ENCODE data around the gene KCNE1. TPM values are rescaled to one million over a fixed set of nuclear protein-coding genes. Genes with fewer than 3 reads are reported as not detected.

The KCNE1 gene
- polyA plus RNA-seq (2013, experiment 1 of 2), result 0.21 TPM
- polyA plus RNA-seq (2013, experiment 2 of 2), result 0.24 TPM

- Histone ChIP-seq H3K4ac (ENCODE audit: low read depth, low read length) (no peak within 1 kb of the TSS), H3K4me1 (ENCODE audit: control insufficient read depth, low read depth, low read length) (no peaks in the 10 kb centered on the region), H2BK5ac (ENCODE audit: low read length) (no peak within 1 kb of the TSS), H4K8ac (ENCODE audit: low read depth, low read length) (no peak within 1 kb of the TSS), H2AK5ac (ENCODE audit: low read length) (no peak within 1 kb of the TSS), H3K79me2 (ENCODE audit: control insufficient read depth, insufficient read depth, low read length) (no peaks in the 10 kb centered on the region), H2BK120ac (ENCODE audit: low read depth, low read length) (no peak within 1 kb of the TSS), H3K27ac (ENCODE audit: low read depth, low read length) (no peak within 1 kb of the TSS), H4K5ac (ENCODE audit: low read length) (no peak within 1 kb of the TSS), H3K36me3 (ENCODE audit: control insufficient read depth, insufficient read depth, low read length) (no peaks in the 10 kb centered on the region), H3K56ac (ENCODE audit: low read length) (no peak within 1 kb of the TSS), H3K79me1 (ENCODE audit: low read length) (no peaks in the 10 kb centered on the region), H3K4me2 (ENCODE audit: low read length) (no peak within 1 kb of the TSS), H2BK15ac (replicated peaks; ENCODE audit: low read depth) (no peak within 1 kb of the TSS), H3K27me3 (ENCODE audit: insufficient read depth, low read length, poor library complexity) (no peaks in the 10 kb centered on the region), H3K23ac (ENCODE audit: low read length) (no peak within 1 kb of the TSS), H3K18ac (ENCODE audit: low read length) (no peak within 1 kb of the TSS), H3K4me3 (ENCODE audit: low read length) (no peak within 1 kb of the TSS), H3K9ac (ENCODE audit: low read length) (no peak within 1 kb of the TSS)
- no peak for DNase-seq
- WGBS (ENCODE audit: extremely low coverage, insufficient coverage, low lambda C conversion rate), result no CpG with 5 or more reads among the region's 14 CpGs
Measured at GRCh38 chr21:34511787-34512455, at the start of gene KCNE1. TSS of gene KCNE1 (minus strand) at chr21:34512210. CDS start at chr21:34449634, 62,576 bp downstream.

- H2BK120ac ChIP-seq (ENCODE audit: low read depth, low read length), result no peak overlapping the region
- no peak overlapping the region for H3K18ac ChIP-seq (ENCODE audit: low read length)
- H2AK5ac ChIP-seq (ENCODE audit: low read length), result no peak overlapping the region
- no peak overlapping the region for H2BK5ac ChIP-seq (ENCODE audit: low read length)
- H4K8ac ChIP-seq (ENCODE audit: low read depth, low read length), result no peak overlapping the region
- no peak overlapping the region for H3K9ac ChIP-seq (ENCODE audit: low read length)
- no peak overlapping the region for H3K27ac ChIP-seq (ENCODE audit: low read depth, low read length)
- H4K5ac ChIP-seq (ENCODE audit: low read length), result no peak overlapping the region
- no peak overlapping the region for H3K4me3 ChIP-seq (ENCODE audit: low read length)
- no peak overlapping the region for H3K4me2 ChIP-seq (ENCODE audit: low read length)
- no peak overlapping the region for H3K23ac ChIP-seq (ENCODE audit: low read length)
- H3K4ac ChIP-seq (ENCODE audit: low read depth, low read length), result no peak overlapping the region
- no CpG with 5 or more reads among the region's 7 CpGs for whole genome bisulfite sequencing (ENCODE audit: extremely low coverage, insufficient coverage, low lambda C conversion rate)
- H3K56ac ChIP-seq (ENCODE audit: low read length), result no peak overlapping the region
- no peaks in the 10 kb centered on the region for H3K36me3 ChIP-seq (ENCODE audit: control insufficient read depth, insufficient read depth, low read length)
- H3K79me2 ChIP-seq (ENCODE audit: control insufficient read depth, insufficient read depth, low read length), result no peaks in the 10 kb centered on the region
- H3K27me3 ChIP-seq (ENCODE audit: insufficient read depth, low read length, poor library complexity), result no peaks in the 10 kb centered on the region
- DNase-seq, result no peak
- no peaks in the 10 kb centered on the region for H3K4me1 ChIP-seq (ENCODE audit: control insufficient read depth, low read depth, low read length)
- H2BK15ac ChIP-seq (replicated peaks; ENCODE audit: low read depth), result no peak overlapping the region
- no peaks in the 10 kb centered on the region for H3K79me1 ChIP-seq (ENCODE audit: low read length)
Measured at GRCh38 chr21:34561806-34562205, 49.8 kb upstream of the KCNE1 start.

GRCh38 chr21:34560609-34561008, 48.6 kb upstream of the KCNE1 start:
- H3K23ac ChIP-seq (ENCODE audit: low read length), result no peak overlapping the region
- no peak overlapping the region for H4K5ac ChIP-seq (ENCODE audit: low read length)
- H3K9ac ChIP-seq (ENCODE audit: low read length), result no peak overlapping the region
- no peak overlapping the region for H3K27ac ChIP-seq (ENCODE audit: low read depth, low read length)
- no peak for DNase-seq
- no peaks in the 10 kb centered on the region for H3K79me2 ChIP-seq (ENCODE audit: control insufficient read depth, insufficient read depth, low read length)
- H2BK5ac ChIP-seq (ENCODE audit: low read length), result no peak overlapping the region
- no peak overlapping the region for H3K4ac ChIP-seq (ENCODE audit: low read depth, low read length)
- H3K79me1 ChIP-seq (ENCODE audit: low read length), result no peaks in the 10 kb centered on the region
- no peak overlapping the region for H3K18ac ChIP-seq (ENCODE audit: low read length)
- H2BK15ac ChIP-seq (replicated peaks; ENCODE audit: low read depth), result no peak overlapping the region
- no peak overlapping the region for H2BK120ac ChIP-seq (ENCODE audit: low read depth, low read length)
- no peak overlapping the region for H2AK5ac ChIP-seq (ENCODE audit: low read length)
- H4K8ac ChIP-seq (ENCODE audit: low read depth, low read length), result no peak overlapping the region
- WGBS (ENCODE audit: extremely low coverage, insufficient coverage, low lambda C conversion rate), result no CpG with 5 or more reads among the region's 1 CpG
- H3K4me3 ChIP-seq (ENCODE audit: low read length), result no peak overlapping the region
- no peak overlapping the region for H3K56ac ChIP-seq (ENCODE audit: low read length)
- no peaks in the 10 kb centered on the region for H3K27me3 ChIP-seq (ENCODE audit: insufficient read depth, low read length, poor library complexity)
- no peak overlapping the region for H3K4me2 ChIP-seq (ENCODE audit: low read length)
- H3K36me3 ChIP-seq (ENCODE audit: control insufficient read depth, insufficient read depth, low read length), result no peaks in the 10 kb centered on the region
- no peaks in the 10 kb centered on the region for H3K4me1 ChIP-seq (ENCODE audit: control insufficient read depth, low read depth, low read length)

- no peak overlapping the region for H4K8ac ChIP-seq (ENCODE audit: low read depth, low read length)
- DNase-seq, result no peak
- no CpG with 5 or more reads among the region's 5 CpGs for WGBS (ENCODE audit: extremely low coverage, insufficient coverage, low lambda C conversion rate)
- no peak overlapping the region for H3K4ac ChIP-seq (ENCODE audit: low read depth, low read length)
- H3K79me2 ChIP-seq (ENCODE audit: control insufficient read depth, insufficient read depth, low read length), result no peaks in the 10 kb centered on the region
- H3K4me1 ChIP-seq (ENCODE audit: control insufficient read depth, low read depth, low read length), result no peaks in the 10 kb centered on the region
- H3K27ac ChIP-seq (ENCODE audit: low read depth, low read length), result no peak overlapping the region
- no peak overlapping the region for H2BK15ac ChIP-seq (replicated peaks; ENCODE audit: low read depth)
- no peak overlapping the region for H3K18ac ChIP-seq (ENCODE audit: low read length)
- no peak overlapping the region for H3K9ac ChIP-seq (ENCODE audit: low read length)
- no peak overlapping the region for H4K5ac ChIP-seq (ENCODE audit: low read length)
- no peak overlapping the region for H2AK5ac ChIP-seq (ENCODE audit: low read length)
- no peak overlapping the region for H3K4me3 ChIP-seq (ENCODE audit: low read length)
- no peaks in the 10 kb centered on the region for H3K79me1 ChIP-seq (ENCODE audit: low read length)
- H3K36me3 ChIP-seq (ENCODE audit: control insufficient read depth, insufficient read depth, low read length), result no peaks in the 10 kb centered on the region
- no peak overlapping the region for H3K23ac ChIP-seq (ENCODE audit: low read length)
- H2BK5ac ChIP-seq (ENCODE audit: low read length), result no peak overlapping the region
- no peak overlapping the region for H3K4me2 ChIP-seq (ENCODE audit: low read length)
- H2BK120ac ChIP-seq (ENCODE audit: low read depth, low read length), result no peak overlapping the region
- no peaks in the 10 kb centered on the region for H3K27me3 ChIP-seq (ENCODE audit: insufficient read depth, low read length, poor library complexity)
- H3K56ac ChIP-seq (ENCODE audit: low read length), result no peak overlapping the region
Measured at GRCh38 chr21:34560021-34560420, 48.0 kb upstream of the KCNE1 start.

GRCh38 chr21:34559089-34559631, 47.1 kb upstream of the KCNE1 start:
- no peak overlapping the region for H3K4ac ChIP-seq (ENCODE audit: low read depth, low read length)
- H2BK5ac ChIP-seq (ENCODE audit: low read length), result no peak overlapping the region
- no peak overlapping the region for H3K23ac ChIP-seq (ENCODE audit: low read length)
- H3K79me1 ChIP-seq (ENCODE audit: low read length), result no peaks in the 10 kb centered on the region
- H3K56ac ChIP-seq (ENCODE audit: low read length), result no peak overlapping the region
- no peak overlapping the region for H3K27ac ChIP-seq (ENCODE audit: low read depth, low read length)
- H3K27me3 ChIP-seq (ENCODE audit: insufficient read depth, low read length, poor library complexity), result no peaks in the 10 kb centered on the region
- no peaks in the 10 kb centered on the region for H3K79me2 ChIP-seq (ENCODE audit: control insufficient read depth, insufficient read depth, low read length)
- H3K9ac ChIP-seq (ENCODE audit: low read length), result no peak overlapping the region
- no peak overlapping the region for H4K5ac ChIP-seq (ENCODE audit: low read length)
- no peak overlapping the region for H2BK120ac ChIP-seq (ENCODE audit: low read depth, low read length)
- DNase-seq, result no peak
- no peak overlapping the region for H3K4me2 ChIP-seq (ENCODE audit: low read length)
- no CpG with 5 or more reads among the region's 6 CpGs for WGBS (ENCODE audit: extremely low coverage, insufficient coverage, low lambda C conversion rate)
- no peaks in the 10 kb centered on the region for H3K4me1 ChIP-seq (ENCODE audit: control insufficient read depth, low read depth, low read length)
- no peaks in the 10 kb centered on the region for H3K36me3 ChIP-seq (ENCODE audit: control insufficient read depth, insufficient read depth, low read length)
- no peak overlapping the region for H3K4me3 ChIP-seq (ENCODE audit: low read length)
- no peak overlapping the region for H2AK5ac ChIP-seq (ENCODE audit: low read length)
- no peak overlapping the region for H3K18ac ChIP-seq (ENCODE audit: low read length)
- H2BK15ac ChIP-seq (replicated peaks; ENCODE audit: low read depth), result no peak overlapping the region
- no peak overlapping the region for H4K8ac ChIP-seq (ENCODE audit: low read depth, low read length)

GRCh38 chr21:34558166-34558565, 46.2 kb upstream of the KCNE1 start:
- Histone ChIP-seq H3K36me3 (ENCODE audit: control insufficient read depth, insufficient read depth, low read length) (no peaks in the 10 kb centered on the region), H4K8ac (ENCODE audit: low read depth, low read length) (no peak overlapping the region), H2BK120ac (ENCODE audit: low read depth, low read length) (no peak overlapping the region), H3K79me2 (ENCODE audit: control insufficient read depth, insufficient read depth, low read length) (no peaks in the 10 kb centered on the region), H3K18ac (ENCODE audit: low read length) (no peak overlapping the region), H3K4me1 (ENCODE audit: control insufficient read depth, low read depth, low read length) (no peaks in the 10 kb centered on the region), H3K23ac (ENCODE audit: low read length) (no peak overlapping the region), H4K5ac (ENCODE audit: low read length) (no peak overlapping the region), H3K79me1 (ENCODE audit: low read length) (no peaks in the 10 kb centered on the region), H2AK5ac (ENCODE audit: low read length) (no peak overlapping the region), H3K4me2 (ENCODE audit: low read length) (no peak overlapping the region), H2BK5ac (ENCODE audit: low read length) (no peak overlapping the region), H3K9ac (ENCODE audit: low read length) (no peak overlapping the region), H3K4ac (ENCODE audit: low read depth, low read length) (no peak overlapping the region), H2BK15ac (replicated peaks; ENCODE audit: low read depth) (no peak overlapping the region), H3K27me3 (ENCODE audit: insufficient read depth, low read length, poor library complexity) (no peaks in the 10 kb centered on the region), H3K27ac (ENCODE audit: low read depth, low read length) (no peak overlapping the region), H3K56ac (ENCODE audit: low read length) (no peak overlapping the region), H3K4me3 (ENCODE audit: low read length) (no peak overlapping the region)
- DNase-seq, result no peak
- WGBS (ENCODE audit: extremely low coverage, insufficient coverage, low lambda C conversion rate), result no CpG with 5 or more reads among the region's 5 CpGs

Data from mesendoderm (in vitro differentiated cells).